ENCODE measurements around the gene RNF183.

Gene RNF183

GRCh38 chr9:113340011-113340699, 37.0 kb upstream of the RNF183 start, which contains the start of gene WDR31:
WDR31 (minus strand) TSS chr9:113340275; CDS start chr9:113332022, 8,253 bp downstream.
- H3K9me3 ChIP-seq = no peaks in the 10 kb centered on the region
- no peaks in the 10 kb centered on the region for H3K27me3 ChIP-seq
- H3K4me1 ChIP-seq = peaks cover 9% of the 10 kb centered on the region; the same call in 1 of the 2 replicates
- no peak for TF ChIP-seq CTCF (IDR thresholded peaks at IDR 0.05; ENCODE audit: low read depth, low read length)
- H3K4me3 ChIP-seq (ENCODE audit: low read depth, low read length) = peak within 1 kb of the TSS; percentile 79
- H3K36me3 ChIP-seq = no peaks in the 10 kb centered on the region
- DNase-seq = peak; percentile 90

- TF ChIP-seq CTCF (IDR thresholded peaks at IDR 0.05; ENCODE audit: low read depth, low read length) = no peak
- Histone ChIP-seq H3K27me3 (no peaks in the 10 kb centered on the region), H3K36me3 (no peaks in the 10 kb centered on the region)
Observed at GRCh38 chr9:113337714-113338113, 34.5 kb upstream of the RNF183 start.

GRCh38 chr9:113331780-113332179, 28.6 kb upstream of the RNF183 start:
- H3K4me1 ChIP-seq = no peaks in the 10 kb centered on the region
- no peak for TF ChIP-seq CTCF (IDR thresholded peaks at IDR 0.05; ENCODE audit: low read depth, low read length)
- no peaks in the 10 kb centered on the region for H3K9me3 ChIP-seq
- H3K36me3 ChIP-seq = no peaks in the 10 kb centered on the region
- no peak overlapping the region for H3K4me3 ChIP-seq (ENCODE audit: low read depth, low read length)
- no peak for DNase-seq
- no peaks in the 10 kb centered on the region for H3K27me3 ChIP-seq

More at GRCh38 chr9:113337714-113338113, 34.5 kb upstream of the RNF183 start:
- DNase-seq = no peak
- H3K4me1 ChIP-seq = no peaks in the 10 kb centered on the region
- H3K4me3 ChIP-seq (ENCODE audit: low read depth, low read length) = no peak overlapping the region
- H3K9me3 ChIP-seq = no peaks in the 10 kb centered on the region

GRCh38 chr9:113328045-113328782, 25.0 kb upstream of the RNF183 start:
- H3K36me3 ChIP-seq = no peaks in the 10 kb centered on the region
- H3K9me3 ChIP-seq = no peaks in the 10 kb centered on the region
- TF ChIP-seq CTCF (IDR thresholded peaks at IDR 0.05; ENCODE audit: low read depth, low read length) = no peak
- H3K4me1 ChIP-seq = no peaks in the 10 kb centered on the region
- no peak overlapping the region for H3K4me3 ChIP-seq (ENCODE audit: low read depth, low read length)
- no peak for DNase-seq
- no peaks in the 10 kb centered on the region for H3K27me3 ChIP-seq

GRCh38 chr9:113326230-113326629, 23.1 kb upstream of the RNF183 start:
- no peaks in the 10 kb centered on the region for H3K27me3 ChIP-seq
- H3K4me3 ChIP-seq (ENCODE audit: low read depth, low read length) = no peak overlapping the region
- DNase-seq = no peak
- no peaks in the 10 kb centered on the region for H3K36me3 ChIP-seq
- H3K9me3 ChIP-seq = no peaks in the 10 kb centered on the region
- TF ChIP-seq CTCF (IDR thresholded peaks at IDR 0.05; ENCODE audit: low read depth, low read length) = no peak
- no peaks in the 10 kb centered on the region for H3K4me1 ChIP-seq

GRCh38 chr9:113322671-113323070, 19.5 kb upstream of the RNF183 start:
- Histone ChIP-seq H3K27me3 (no peaks in the 10 kb centered on the region), H3K4me3 (ENCODE audit: low read depth, low read length) (no peak overlapping the region), H3K36me3 (no peaks in the 10 kb centered on the region), H3K9me3 (no peaks in the 10 kb centered on the region), H3K4me1 (peaks cover 4% of the 10 kb centered on the region; the same call in 1 of the 2 replicates)
- no peak for TF ChIP-seq CTCF (IDR thresholded peaks at IDR 0.05; ENCODE audit: low read depth, low read length)
- DNase-seq = no peak

Measured in BE2C (cell line).